AG04449 (cell line): Measurements from ENCODE around the gene CYP3A4.
"Not testable (repeated sequence)": the region's sequence is repeated elsewhere in the genome, so short reads cannot be mapped to it uniquely, and the experiment has no call there.

Experiments
- CTCF ChIA-PET: fragments of 350-600 bp; formaldehyde crosslinking; extraction: SDS; loops from one replicate; lab custom pipeline; 2021; ENCODE audit warnings: antibody characterized with exemption; lab: Yijun Ruan, JAX
- POLR2A ChIA-PET: fragments of 400-600, 350-600 bp; formaldehyde crosslinking; extraction: SDS; loops from one replicate; lab custom pipeline; 2020; ENCODE audit warnings: antibody characterized with exemption, inconsistent platforms; lab: Yijun Ruan, JAX
- DNase-seq: peaks from one replicate; pipeline ENCODE4 v3.0.0-alpha.2; 2010; ENCODE audit warnings: low read depth, low spot score
- H3K4me3 ChIP-seq: 2 replicates; pipeline ENCODE4 v1.5.1; 2011; ENCODE audit warnings: low read depth, mild to moderate bottlenecking, control low read depth, low read length
- TF ChIP-seq, protein P1 (sequence below): IDR thresholded peaks from one replicate; pipeline ENCODE4 v1.5.1; 2011; ENCODE audit warnings: mild to moderate bottlenecking, moderate library complexity, low read length, control low read depth, inconsistent platforms; ENCODE audit not compliant: insufficient read depth; ENCODE audit errors: missing control alignments

CYP3A4 gene

DNA sequence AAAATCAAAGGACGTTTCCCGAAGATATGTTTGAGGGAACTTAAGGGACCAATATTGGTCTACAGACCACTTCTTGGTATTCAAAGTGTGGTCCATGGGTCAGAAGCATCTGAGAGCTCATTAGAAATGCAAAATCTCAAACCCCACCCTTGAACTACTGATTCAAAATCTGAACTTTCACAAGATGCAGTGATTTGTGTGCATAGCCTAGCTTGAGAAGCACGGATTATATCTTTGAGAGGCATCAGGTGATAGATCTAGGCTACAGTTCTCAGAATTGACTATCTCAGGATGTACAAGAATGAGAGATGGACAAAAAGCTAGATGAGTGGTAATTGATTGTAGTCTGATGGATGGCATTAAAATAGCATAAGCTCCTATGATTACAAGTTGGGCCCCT lies 19.5 kb downstream of the CYP3A4 start:
- TF ChIP-seq, protein P1, sequence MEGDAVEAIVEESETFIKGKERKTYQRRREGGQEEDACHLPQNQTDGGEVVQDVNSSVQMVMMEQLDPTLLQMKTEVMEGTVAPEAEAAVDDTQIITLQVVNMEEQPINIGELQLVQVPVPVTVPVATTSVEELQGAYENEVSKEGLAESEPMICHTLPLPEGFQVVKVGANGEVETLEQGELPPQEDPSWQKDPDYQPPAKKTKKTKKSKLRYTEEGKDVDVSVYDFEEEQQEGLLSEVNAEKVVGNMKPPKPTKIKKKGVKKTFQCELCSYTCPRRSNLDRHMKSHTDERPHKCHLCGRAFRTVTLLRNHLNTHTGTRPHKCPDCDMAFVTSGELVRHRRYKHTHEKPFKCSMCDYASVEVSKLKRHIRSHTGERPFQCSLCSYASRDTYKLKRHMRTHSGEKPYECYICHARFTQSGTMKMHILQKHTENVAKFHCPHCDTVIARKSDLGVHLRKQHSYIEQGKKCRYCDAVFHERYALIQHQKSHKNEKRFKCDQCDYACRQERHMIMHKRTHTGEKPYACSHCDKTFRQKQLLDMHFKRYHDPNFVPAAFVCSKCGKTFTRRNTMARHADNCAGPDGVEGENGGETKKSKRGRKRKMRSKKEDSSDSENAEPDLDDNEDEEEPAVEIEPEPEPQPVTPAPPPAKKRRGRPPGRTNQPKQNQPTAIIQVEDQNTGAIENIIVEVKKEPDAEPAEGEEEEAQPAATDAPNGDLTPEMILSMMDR = no peak
- POLR2A ChIA-PET = no interaction called here

DNA sequence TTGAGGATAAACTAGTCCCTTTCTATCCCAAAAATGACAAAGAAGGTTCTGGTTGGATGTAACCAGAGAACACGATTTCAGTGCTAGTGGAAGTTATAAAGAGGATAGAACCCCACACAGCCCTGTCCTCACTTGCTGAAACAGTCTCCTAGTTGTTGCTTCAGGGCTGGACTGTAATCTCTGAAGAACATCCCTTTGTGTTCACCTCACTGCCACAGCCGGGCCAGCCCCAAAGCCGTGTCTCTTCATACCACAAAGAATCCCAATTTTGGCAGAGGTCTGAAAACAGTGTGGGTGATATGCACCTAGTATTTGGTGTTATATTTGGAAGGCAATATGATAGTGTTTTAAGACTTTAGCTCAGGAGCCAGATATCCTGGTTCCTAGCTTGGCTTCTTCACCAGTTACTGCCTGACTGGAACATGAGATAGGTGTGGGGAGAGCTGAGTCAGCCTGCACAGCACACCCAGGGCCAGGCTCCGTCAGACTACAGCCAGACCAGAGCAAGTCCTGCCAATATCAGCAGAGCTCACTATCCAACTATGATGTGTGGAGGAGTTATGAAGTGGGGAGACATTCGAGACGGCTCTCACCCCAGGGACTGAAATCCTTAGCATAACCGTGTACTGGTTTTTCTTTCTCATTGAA lies 21.2 kb downstream of the CYP3A4 start:
- peak; percentile 5 for DNase-seq
- H3K4me3 ChIP-seq = no peak overlapping the region
- ChIA-PET CTCF (no interaction called here), POLR2A (no interaction called here)
- TF ChIP-seq, protein P1 = no peak

More for the DNA sequence above, 19.5 kb downstream of the CYP3A4 start:
- DNase-seq = no peak
- H3K4me3 ChIP-seq = no peak overlapping the region
- CTCF ChIA-PET = no interaction called here

DNA sequence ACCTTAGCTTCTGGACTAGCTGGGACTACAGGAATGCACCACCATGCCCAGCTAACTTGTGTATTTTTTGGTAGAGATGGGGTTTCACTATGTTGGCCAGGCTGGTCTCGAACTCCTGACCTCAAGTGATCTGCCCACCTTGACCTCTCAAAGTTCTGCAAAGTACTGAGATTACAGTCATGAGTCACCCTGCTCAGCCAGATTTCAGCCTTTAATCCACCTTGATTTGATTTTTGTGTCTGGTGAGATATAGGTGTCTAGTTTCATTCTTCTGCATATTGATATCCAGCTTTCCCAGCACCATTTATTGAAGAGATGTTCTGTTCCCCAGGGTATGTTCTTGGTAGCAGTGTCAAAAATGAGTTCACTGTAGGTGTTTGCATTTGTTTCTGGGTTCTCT lies 28.9 kb downstream of the CYP3A4 start:
- no peak overlapping the region for H3K4me3 ChIP-seq
- TF ChIP-seq, protein P1 = no peak
- ChIA-PET POLR2A (no interaction called here), CTCF (no interaction called here)
- no peak for DNase-seq

DNA sequence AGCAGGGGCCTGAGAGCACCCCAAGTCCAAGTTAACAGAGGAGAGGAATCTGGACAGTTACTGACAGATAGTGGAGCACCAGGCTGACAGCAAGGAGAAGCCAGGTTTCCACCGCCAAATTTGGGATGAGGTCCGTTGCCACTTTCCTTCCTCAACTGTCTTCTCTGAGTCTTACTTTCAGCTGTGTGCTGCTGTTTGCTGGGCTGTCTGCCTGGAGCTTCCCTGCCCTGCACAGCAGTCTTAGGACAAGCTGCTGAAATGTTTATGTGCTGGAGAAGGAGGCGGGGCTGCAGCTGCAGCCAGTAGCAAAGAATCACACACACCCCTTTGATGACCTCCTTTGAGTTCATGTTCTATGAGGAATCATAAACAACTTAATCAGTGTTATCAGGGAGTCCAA lies 31.6 kb downstream of the CYP3A4 start:
- no peak for DNase-seq
- TF ChIP-seq, protein P1 = no peak
- CTCF ChIA-PET = no interaction called here
- POLR2A ChIA-PET = no interaction called here
- no peak overlapping the region for H3K4me3 ChIP-seq

DNA sequence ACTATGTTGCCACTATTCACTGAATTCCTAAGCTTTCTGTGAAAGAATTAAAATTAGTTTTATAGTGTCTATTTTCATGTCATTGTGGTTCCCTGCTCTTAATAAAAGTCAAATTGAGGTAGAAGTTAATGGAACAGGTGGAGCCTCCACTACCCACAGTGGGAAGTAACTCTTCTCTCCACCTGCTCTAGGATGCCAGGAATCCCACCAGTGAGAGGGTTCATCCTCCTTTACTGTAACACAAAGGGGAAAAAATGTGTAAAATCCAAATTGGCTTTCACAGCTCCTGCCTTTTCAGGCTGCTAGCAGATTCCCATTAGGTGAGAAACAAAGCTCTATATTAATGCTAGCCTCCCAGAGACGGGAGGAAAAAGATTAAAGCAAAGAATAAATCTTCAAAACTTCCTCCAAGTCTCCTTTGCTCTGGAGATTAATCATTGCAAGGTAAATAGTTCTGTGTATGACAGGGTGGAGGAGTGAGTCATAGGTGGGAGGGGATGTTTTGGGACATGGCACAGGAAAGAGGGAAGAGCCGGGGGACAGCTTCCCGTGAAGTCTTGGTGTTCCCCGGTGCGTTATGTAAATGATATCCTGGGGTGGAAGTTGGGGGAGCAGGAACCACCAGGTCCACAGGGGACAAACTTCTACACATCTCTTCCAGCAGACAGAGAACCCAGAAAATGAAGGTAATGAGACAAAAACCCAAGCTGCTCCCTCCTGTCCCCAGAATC lies 32.5 kb downstream of the CYP3A4 start:
- DNase-seq, CTCF ChIA-PET, POLR2A ChIA-PET, H3K4me3 ChIP-seq: not testable (repeated sequence)

DNA sequence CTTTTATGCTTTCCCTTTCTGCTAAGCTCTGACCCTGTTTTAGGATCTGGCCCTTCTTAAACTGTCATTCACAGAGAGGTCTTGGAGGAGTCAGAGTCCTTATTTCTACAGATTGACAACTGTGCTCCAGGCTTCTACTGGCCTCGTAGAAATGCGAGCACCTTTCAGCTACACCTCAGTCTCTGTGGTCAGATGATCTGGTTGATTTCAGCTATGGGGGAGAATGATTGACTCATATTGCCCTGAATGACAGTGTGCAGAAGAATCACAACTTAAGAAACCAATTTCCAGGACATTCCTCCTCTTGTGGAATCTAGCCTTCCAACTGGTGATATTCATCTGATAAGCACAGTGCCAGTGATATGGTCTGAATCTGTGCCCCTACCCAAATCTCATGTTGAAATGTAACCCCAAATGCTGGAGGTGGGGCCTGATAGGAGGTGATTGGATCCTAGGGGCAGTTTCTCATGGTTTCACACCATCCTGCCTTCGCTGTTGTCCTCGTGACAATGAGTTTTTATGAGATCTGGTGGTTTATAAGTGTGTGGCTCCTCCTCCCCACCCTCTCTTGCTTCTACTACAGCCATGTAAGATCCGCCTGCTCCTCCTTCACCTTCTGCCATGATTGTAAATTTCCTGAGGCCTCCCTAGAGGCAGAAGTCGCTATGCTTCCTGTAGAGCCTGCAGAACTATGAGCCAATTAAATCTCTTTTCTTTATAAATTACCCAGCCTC lies 35.0 kb downstream of the CYP3A4 start:
- CTCF ChIA-PET = no interaction called here
- no peak for DNase-seq
- POLR2A ChIA-PET = no interaction called here
- TF ChIP-seq, protein P1 = no peak
- H3K4me3 ChIP-seq = no peak overlapping the region

DNA sequence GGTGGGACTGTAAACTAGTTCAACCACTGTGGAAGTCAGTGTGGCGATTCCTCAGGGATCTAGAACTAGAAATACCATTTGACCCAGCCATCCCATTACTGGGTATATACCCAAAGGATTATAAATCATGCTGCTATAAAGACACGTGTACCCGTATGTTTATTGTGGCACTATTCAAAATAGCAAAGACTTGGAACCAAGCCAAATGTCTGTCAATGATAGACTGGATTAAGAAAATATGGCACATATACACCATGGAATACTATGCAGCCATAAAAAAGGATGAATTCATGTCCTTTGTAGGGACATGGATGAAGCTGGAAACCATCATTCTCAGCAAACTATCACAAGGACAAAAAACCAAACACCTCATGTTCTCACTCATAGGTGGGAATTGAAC lies 37.1 kb downstream of the CYP3A4 start:
- POLR2A ChIA-PET, H3K4me3 ChIP-seq, CTCF ChIA-PET, DNase-seq: not testable (repeated sequence)

DNA sequence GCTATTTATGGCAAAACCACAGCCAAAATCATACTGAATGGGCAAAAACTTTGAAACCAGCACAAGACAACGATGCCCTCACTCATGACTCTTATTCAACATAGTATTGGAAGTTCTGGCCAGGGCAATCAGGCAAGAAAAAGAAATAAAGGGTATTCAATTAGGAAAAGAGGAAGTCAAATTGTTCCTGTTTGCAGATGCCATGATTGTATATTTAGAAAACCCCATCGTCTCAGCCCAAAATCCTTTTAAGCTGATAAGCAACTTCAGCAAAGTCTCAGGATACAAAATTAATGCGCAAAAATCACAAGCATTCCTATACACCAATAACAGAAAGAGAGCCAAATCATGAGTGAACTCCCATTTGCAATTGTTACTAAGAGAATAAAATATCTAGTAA lies 38.6 kb downstream of the CYP3A4 start:
- DNase-seq, H3K4me3 ChIP-seq, POLR2A ChIA-PET, CTCF ChIA-PET: not testable (repeated sequence)
